GM19324 (cell line): ENCODE measurements around the gene ODC1.

ENCODE experiments used
- ATAC-seq: cut with Tn5 transposase; IDR thresholded peaks from one replicate; pipeline ENCODE4 v1.9.1; 2021; ENCODE audit warnings: mild to moderate bottlenecking, moderate library complexity; ENCODE audit not compliant: unreplicated experiment, low FRiP score

Gene ODC1

GRCh38 chr2:10404324-10405143 is 43.6 kb downstream of the ODC1 start:
- no peak for ATAC-seq

DNA sequence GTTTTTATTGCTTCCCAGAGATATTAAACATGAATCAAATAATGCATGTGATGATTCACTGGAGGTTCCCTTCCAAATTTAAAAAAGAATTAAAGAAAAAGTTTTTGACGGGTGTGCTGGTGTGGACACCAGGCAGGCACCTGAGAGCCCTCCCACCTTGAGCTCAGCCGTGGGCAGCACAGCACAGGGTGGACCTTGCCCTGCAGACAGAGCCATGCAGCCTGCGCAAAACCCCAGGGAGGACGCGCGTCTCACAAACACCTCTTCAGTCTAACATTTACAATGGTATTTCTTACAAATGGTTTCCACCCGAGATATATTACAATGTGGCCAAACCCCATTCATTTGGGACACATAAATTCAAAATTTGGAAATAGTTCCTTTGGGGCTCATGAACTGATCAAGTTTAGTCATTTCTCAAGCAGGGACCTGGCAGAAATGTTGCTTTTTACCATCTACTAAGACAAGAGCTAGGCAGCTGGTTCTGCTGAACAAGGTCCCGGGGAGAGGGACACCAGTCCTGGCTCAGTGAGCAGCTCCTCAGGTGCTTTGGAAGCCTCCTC is 45.4 kb downstream of the ODC1 start:
- no peak for ATAC-seq

DNA sequence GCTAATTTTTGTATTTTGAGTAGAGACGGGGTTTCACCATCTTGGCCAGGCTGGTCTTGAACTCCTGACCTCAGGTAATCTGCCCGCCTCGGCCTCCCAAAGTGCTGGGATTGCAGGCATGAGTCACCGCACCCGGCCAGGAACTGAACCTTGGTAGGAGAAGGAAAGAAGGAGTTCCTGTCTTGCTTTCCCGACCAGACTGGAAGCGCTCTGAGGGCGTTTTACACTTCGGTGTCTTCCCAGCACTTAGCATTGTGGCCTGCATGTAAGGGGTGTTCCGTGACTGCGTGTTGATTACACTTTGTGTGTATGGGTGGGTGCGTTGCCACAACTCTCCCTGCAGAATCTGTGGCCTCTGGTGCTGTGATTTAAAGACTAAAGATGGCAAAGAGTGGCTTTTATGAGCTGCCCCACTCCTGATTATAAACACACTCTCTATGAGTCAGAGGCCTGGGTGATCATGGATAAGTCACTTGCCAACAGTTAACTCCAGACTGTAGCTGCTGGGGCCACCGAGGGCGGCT is 46.0 kb downstream of the ODC1 start:
- ATAC-seq, result no peak

- no peak for ATAC-seq
Observed at GRCh38 chr2:10400978-10401951, 46.9 kb downstream of the ODC1 start.

- no peak for ATAC-seq
Observed at GRCh38 chr2:10400568-10400977, 47.6 kb downstream of the ODC1 start.

GRCh38 chr2:10400002-10400401 is 48.1 kb downstream of the ODC1 start:
- no peak for ATAC-seq

- ATAC-seq, result no peak
Observed at GRCh38 chr2:10399358-10399757, 48.8 kb downstream of the ODC1 start.

GRCh38 chr2:10398496-10398895 is 49.6 kb downstream of the ODC1 start:
- ATAC-seq, result no peak

DNA sequence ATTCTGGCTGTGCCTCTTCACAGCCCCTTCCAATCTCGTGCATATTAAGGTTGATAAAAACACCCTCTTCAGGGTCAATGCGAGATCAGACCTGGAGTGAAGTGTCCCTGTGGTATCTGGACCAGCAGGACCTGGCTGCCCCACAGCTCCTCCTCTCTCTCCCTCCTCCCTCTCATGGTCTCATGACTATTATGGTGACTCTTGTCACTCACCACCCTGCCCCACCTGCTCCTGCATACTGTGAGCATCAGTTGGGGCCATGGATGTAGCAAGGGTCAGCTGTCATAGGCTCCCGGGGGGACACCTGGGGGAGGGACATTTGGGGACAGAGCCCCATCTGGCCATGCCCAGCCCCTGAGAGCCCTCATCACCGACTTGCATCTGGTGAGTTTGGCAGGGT is 50.2 kb downstream of the ODC1 start:
- ATAC-seq, result no peak

- no peak for ATAC-seq
Observed at GRCh38 chr2:10397297-10397875, 50.7 kb downstream of the ODC1 start.

DNA sequence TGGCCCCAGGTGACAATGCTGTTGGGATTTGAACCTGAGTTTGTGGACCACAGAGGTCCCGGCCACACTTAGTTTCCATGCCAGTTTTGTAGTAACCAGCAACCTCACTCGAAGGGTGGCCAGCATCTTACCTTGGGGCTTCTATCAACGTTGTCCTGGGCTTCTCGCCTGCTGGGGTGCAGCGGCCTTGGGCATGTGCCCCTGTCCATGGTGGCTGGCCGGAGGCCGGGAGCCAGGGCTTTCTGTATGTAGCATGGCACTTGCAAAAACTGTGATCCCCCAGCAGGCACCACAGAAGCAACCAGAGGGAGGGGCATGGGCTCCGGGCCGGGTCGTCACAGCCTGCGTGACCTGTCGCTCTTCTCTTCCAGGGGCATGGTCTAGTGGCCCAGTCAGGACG is 51.7 kb downstream of the ODC1 start:
- no peak for ATAC-seq

DNA sequence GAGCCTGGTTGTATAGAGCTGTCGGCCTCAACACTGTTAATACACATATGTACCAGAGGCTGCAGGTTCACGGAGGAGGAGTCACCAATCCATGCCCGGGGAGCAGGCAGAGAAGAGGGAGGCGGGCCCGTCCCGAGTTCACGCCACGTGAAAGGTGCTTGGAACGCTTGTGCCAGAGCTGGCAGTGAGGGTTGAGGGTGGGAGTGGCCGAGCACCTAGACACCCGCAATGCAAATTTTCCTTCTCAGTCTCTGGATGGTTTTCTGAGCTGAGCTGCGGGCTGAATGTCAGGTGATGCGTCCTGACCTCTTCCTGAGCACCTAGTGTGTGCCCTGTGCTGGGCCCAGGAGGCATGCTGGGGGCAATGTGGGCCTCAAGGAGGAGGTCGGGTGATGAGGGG is 52.2 kb downstream of the ODC1 start:
- no peak for ATAC-seq

GRCh38 chr2:10393640-10393982 is 54.5 kb downstream of the ODC1 start:
- no peak for ATAC-seq

DNA sequence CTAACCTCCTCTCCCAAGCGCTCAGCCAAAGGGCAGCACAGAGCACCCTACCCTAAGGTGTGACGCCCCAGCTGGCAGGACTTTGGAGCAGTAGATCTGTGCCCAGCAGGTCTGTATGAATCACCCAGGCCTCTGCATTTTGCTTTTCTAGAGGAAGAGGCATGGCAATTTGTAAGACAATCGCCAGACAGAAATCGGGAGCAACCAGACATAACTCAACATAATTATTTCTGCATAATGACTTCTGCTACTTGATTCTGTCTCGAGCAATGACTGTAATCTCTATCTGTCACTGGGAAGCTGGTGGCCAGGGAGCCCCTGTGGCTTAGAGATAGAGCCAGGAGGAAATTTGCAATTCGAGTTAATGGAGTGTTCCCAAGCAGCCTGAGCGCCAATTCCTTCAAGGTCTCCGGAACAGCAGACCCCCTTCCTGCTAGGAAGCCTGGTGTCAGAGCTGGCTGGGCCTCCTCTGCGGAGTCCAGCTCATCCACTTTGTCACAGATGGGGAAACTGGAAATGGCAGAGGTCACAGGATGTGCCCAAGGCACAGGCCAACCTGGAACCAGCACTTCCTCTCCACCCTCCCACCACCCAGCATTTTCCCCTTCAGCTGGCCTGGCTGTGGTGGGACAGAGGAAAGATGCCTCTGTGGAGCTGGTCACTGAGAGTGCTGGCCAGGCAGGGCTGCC is 55.0 kb downstream of the ODC1 start:
- no peak for ATAC-seq

DNA sequence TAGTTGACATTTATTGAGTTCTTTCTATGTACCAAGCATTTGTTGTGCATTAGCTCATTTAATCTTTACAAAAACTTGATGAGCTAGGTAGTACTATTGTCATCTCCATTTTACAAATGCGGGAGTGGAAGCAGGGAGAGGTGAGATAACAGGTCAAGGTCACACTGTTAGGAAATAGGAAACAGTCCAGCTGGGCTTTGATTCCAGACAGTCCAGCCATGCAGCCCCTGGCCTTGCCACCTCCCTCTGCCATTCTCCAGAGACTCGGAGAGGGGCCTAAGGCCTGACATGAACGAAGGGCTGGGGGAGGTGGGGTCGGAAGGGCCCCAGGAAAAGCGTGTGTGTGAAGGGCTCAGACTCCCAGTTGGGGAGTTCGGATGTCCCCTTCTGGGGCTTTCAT is 55.6 kb downstream of the ODC1 start:
- no peak for ATAC-seq

DNA sequence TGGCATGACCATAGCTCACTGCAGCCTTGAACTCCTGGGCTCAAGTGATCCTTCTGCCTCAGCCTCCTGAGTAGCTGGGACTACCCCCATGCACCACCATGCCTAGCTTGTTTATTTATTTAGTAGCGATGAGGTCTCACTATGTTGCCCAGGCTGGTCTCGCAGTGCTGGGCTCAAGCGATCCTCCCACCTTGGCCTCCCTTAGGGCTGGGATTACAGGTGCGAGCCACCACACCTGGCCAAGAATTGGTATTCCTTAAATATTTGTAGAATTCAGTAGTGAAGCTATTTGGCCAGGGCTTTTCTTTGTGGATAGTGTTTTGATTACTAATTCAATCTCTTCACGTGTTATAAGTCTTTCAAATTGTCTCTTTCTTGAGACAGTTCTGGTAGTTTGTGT is 56.0 kb downstream of the ODC1 start:
- no peak for ATAC-seq

DNA sequence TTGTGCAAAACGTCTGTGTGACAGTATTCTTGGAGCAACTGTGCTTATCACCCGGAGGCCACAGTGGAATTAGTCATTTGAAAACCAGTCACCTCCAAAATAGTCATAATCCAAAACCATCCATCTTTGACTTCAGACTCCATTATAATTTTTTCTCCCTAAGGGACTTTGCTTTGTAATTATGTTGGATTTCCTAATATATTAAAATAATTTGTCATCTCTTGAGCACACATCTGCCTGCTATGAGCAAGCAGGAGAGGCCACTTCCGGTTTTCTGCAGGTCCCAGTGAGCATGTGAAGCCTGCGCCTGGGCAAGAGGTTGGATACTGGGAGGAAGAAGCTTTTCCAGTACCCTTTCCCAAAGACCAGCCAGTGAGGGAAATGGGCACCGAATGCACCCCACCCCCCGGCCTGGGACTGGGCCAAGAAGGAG is 57.7 kb downstream of the ODC1 start:
- no peak for ATAC-seq
